ENCODE measurements around the gene METTL8. TPM values are rescaled to one million over a fixed set of nuclear protein-coding genes. Genes with fewer than 3 reads are reported as not detected.

The METTL8 gene
- total and polyA plus RNA-seq, 2 experiments from 2014 or later, result 60.9 to 64.3 TPM

GRCh38 chr2:171323971-171324528 is 109.7 kb downstream of the METTL8 start:
- Histone ChIP-seq H3K79me2 (replicated peaks; ENCODE audit: insufficient read depth) (no peaks in the 10 kb centered on the region), H4K20me1 (replicated peaks; ENCODE audit: insufficient read depth) (no peaks in the 10 kb centered on the region), H3K4me1 (ENCODE audit: insufficient read depth) (peaks cover 57% of the 10 kb centered on the region), H3K4me2 (peak overlapping the region; percentile 20), H3K27me3 (ENCODE audit: insufficient read depth) (no peaks in the 10 kb centered on the region), H3K9me2 (ENCODE audit: insufficient read depth) (no peaks in the 10 kb centered on the region), H3F3A (replicated peaks; ENCODE audit: low read depth) (no peaks in the 10 kb centered on the region), H3K27ac (ENCODE audit: low read depth) (peak overlapping the region; percentile 83), H2AFZ (no peak overlapping the region), H3K4me3 (no peak overlapping the region), H3K36me3 (ENCODE audit: insufficient read depth) (no peaks in the 10 kb centered on the region)
- DNase-seq (ENCODE audit: low spot score), result no peak
- Mint-ChIP-seq H3K9me3 (no peaks in the 10 kb centered on the region; the same call in 2 of the 3 replicates), H3K4me1 (peaks cover 64% of the 10 kb centered on the region), H3K27me3 (ENCODE audit: insufficient read depth, low read depth, poor library complexity) (peaks cover 5% of the 10 kb centered on the region), H3K4me3 (no peak overlapping the region), H3K36me3 (ENCODE audit: low read depth) (peaks cover 30% of the 10 kb centered on the region), H3K27ac (peak overlapping the region; percentile 42)
- no peak for ATAC-seq
- TF ChIP-seq STAT1 (IDR thresholded peaks at IDR 0.05; ENCODE audit: unreplicated experiment) (no peak), JUNB (IDR thresholded peaks at IDR 0.05; ENCODE audit: unreplicated experiment) (no peak), EZH2phosphoT487 (IDR thresholded peaks at IDR 0.05; ENCODE audit: unreplicated experiment) (no peak), EZH2 (IDR thresholded peaks at IDR 0.05; ENCODE audit: low read depth, unreplicated experiment) (no peak)

GRCh38 chr2:171322928-171323327 is 110.9 kb downstream of the METTL8 start:
- Histone ChIP-seq H3K9me2 (ENCODE audit: insufficient read depth) (no peaks in the 10 kb centered on the region), H3K4me3 (no peak overlapping the region), H3K79me2 (replicated peaks; ENCODE audit: insufficient read depth) (no peaks in the 10 kb centered on the region), H2AFZ (no peak overlapping the region), H3K4me2 (no peak overlapping the region), H4K20me1 (replicated peaks; ENCODE audit: insufficient read depth) (no peaks in the 10 kb centered on the region), H3F3A (replicated peaks; ENCODE audit: low read depth) (no peaks in the 10 kb centered on the region), H3K27ac (ENCODE audit: low read depth) (no peak overlapping the region), H3K27me3 (ENCODE audit: insufficient read depth) (no peaks in the 10 kb centered on the region), H3K4me1 (ENCODE audit: insufficient read depth) (peaks cover 60% of the 10 kb centered on the region), H3K36me3 (ENCODE audit: insufficient read depth) (no peaks in the 10 kb centered on the region)
- DNase-seq (ENCODE audit: low spot score), result no peak
- peaks cover 5% of the 10 kb centered on the region for H3K27me3 Mint-ChIP-seq (ENCODE audit: insufficient read depth, low read depth, poor library complexity)
- H3K4me1 Mint-ChIP-seq, result peaks cover 71% of the 10 kb centered on the region
- no peaks in the 10 kb centered on the region; the same call in 2 of the 3 replicates for H3K9me3 Mint-ChIP-seq
- no peak overlapping the region for H3K4me3 Mint-ChIP-seq
- no peak for ATAC-seq
- H3K27ac Mint-ChIP-seq, result no peak overlapping the region
- H3K36me3 Mint-ChIP-seq (ENCODE audit: low read depth), result peaks cover 27% of the 10 kb centered on the region
- no peak for TF ChIP-seq NANOG (IDR thresholded peaks at IDR 0.05; ENCODE audit: borderline replicate concordance)
- no peak for TF ChIP-seq REST (IDR thresholded peaks at IDR 0.05; ENCODE audit: unreplicated experiment)
- TF ChIP-seq EZH2phosphoT487 (IDR thresholded peaks at IDR 0.05; ENCODE audit: unreplicated experiment), result no peak
- TF ChIP-seq ETS1 (IDR thresholded peaks at IDR 0.05), result no peak
- no peak for TF ChIP-seq STAT1 (IDR thresholded peaks at IDR 0.05; ENCODE audit: unreplicated experiment)
- no peak for TF ChIP-seq ZNF331 (CRISPR knock-in tag; IDR thresholded peaks at IDR 0.05; ENCODE audit: low read depth)
- no peak for TF ChIP-seq POLR2AphosphoS5 (IDR thresholded peaks at IDR 0.05; ENCODE audit: low read depth)
- TF ChIP-seq CTCF (conservative IDR thresholded peaks at IDR 0.05; ENCODE audit: low read depth in 2 of 2), result no peak
- no peak for TF ChIP-seq CREB1 (CRISPR knock-in tag; IDR thresholded peaks at IDR 0.05; ENCODE audit: low read depth)
